ENCODE data around the gene MGST3.
A peak's percentile ranks its signal among the peaks of the same experiment; 100 is the strongest.

DNA sequence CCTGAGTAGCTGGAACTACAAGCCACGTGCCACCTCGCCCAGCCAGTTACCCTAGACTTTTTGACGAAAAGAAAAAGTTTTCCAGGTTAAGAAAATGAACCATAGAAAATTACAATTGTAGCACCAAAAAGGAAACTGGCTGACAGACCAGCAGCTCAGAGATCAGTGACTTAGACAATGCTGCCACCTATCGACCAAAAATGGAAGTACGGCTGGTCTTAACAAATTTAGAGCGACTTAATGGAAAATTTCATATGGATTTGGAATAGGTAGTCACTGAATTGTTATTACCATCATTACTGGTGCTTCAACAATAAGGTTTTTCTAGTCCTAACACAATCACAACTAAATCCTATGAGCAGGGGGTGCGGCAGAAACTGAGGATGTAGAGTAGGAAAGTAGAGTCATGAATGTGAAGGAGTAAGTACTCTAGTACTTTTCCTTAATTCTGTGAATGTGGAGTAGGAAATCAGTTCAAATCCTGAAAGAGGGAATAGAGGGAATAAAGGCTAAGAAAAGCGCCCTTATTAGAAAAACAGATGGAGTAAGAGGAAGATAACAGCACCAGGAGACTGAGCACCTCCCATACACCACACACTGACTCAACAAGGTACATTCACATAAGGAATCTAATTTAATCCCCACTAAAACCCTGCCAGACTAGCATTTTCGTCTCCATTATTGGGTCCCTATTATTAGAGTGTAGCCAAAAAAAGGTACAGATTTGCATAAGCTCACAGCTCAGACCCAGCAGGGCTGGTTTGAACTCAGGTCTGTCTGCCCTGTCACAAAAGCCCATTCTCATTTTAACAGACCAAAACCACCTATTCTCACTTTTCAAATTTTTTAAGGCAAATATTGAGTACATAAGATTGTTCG is 37.9 kb upstream of the MGST3 start:
- TF ChIP-seq POLR2A (IDR thresholded peaks at IDR 0.05), result no peak
- TF ChIP-seq CTCF (IDR thresholded peaks at IDR 0.05), result peak; percentile 93 to 97 (median 95)
